ENCODE measurements around the gene FOXC1. TPM values are rescaled to one million over a fixed set of nuclear protein-coding genes. Genes with fewer than 3 reads are reported as not detected.

Gene FOXC1
- polyA plus RNA-seq, 1 of the 3 experiments (the other 2 are of a cell fraction) = 4.3 TPM

DNA sequence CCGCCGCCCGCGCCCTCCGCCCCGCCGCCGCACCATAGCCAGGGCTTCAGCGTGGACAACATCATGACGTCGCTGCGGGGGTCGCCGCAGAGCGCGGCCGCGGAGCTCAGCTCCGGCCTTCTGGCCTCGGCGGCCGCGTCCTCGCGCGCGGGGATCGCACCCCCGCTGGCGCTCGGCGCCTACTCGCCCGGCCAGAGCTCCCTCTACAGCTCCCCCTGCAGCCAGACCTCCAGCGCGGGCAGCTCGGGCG, 1.5 kb downstream of the FOXC1 start:
- H3K27me3 ChIP-seq (ENCODE audit: insufficient read depth) = no peaks in the 10 kb centered on the region
- peaks cover 15% of the 10 kb centered on the region for H3F3A ChIP-seq (replicated peaks; ENCODE audit: insufficient read depth)
- no peaks in the 10 kb centered on the region for H3K9me3 ChIP-seq
- H3K9ac ChIP-seq = peak overlapping the region; percentile 69; the same call in 1 of the 2 replicates
- peaks cover 45% of the 10 kb centered on the region for H3K79me2 ChIP-seq (ENCODE audit: insufficient read depth)
- TF ChIP-seq NRF1 (IDR thresholded peaks at IDR 0.05; ENCODE audit: low read depth, low read length) (no peak), CHD2 (IDR thresholded peaks at IDR 0.05; ENCODE audit: low read length, partially characterized antibody) (no peak), ELF1 (IDR thresholded peaks at IDR 0.05) (no peak), RAD21 (IDR thresholded peaks at IDR 0.05; ENCODE audit: low read length) (peak; percentile 9; the same call in 1 of the 2 replicates)
- TF ChIP-seq, protein P1, sequence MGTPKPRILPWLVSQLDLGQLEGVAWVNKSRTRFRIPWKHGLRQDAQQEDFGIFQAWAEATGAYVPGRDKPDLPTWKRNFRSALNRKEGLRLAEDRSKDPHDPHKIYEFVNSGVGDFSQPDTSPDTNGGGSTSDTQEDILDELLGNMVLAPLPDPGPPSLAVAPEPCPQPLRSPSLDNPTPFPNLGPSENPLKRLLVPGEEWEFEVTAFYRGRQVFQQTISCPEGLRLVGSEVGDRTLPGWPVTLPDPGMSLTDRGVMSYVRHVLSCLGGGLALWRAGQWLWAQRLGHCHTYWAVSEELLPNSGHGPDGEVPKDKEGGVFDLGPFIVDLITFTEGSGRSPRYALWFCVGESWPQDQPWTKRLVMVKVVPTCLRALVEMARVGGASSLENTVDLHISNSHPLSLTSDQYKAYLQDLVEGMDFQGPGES (IDR thresholded peaks at IDR 0.05; ENCODE audit: low read depth, low read length) = no peak
- TF ChIP-seq, protein P2, sequence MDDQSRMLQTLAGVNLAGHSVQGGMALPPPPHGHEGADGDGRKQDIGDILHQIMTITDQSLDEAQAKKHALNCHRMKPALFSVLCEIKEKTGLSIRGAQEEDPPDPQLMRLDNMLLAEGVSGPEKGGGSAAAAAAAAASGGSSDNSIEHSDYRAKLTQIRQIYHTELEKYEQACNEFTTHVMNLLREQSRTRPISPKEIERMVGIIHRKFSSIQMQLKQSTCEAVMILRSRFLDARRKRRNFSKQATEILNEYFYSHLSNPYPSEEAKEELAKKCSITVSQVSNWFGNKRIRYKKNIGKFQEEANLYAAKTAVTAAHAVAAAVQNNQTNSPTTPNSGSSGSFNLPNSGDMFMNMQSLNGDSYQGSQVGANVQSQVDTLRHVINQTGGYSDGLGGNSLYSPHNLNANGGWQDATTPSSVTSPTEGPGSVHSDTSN (IDR thresholded peaks at IDR 0.05) = no peak
- WGBS (ENCODE audit: low lambda C conversion rate) = no CpG with 5 or more reads among the region's 38 CpGs
- H3K4me3 ChIP-seq (ENCODE audit: low read depth in 2 of 2, low read length in 1 of 2) = peak overlapping the region; percentile 70 to 79
- ChIA-PET POLR2A (no interaction called here), CTCF (interaction anchor here (0.6 to 3.1 kb wide), 19 partner anchors 15 to 1023 kb away, joined by 3 to 22 read pairs (median 3); no protein-coding TSS in a partner anchor)
- peak; percentile 86 for DNase-seq
- H3K27ac ChIP-seq (ENCODE audit: low read depth in 2 of 2, low read length in 1 of 2) = no peak overlapping the region; a peak in 2 of 4 replicates
- peak overlapping the region; percentile 89; the same call in 1 of the 2 replicates for H3K4me2 ChIP-seq
- H2AFZ ChIP-seq (ENCODE audit: low read depth) = no peak overlapping the region
- peaks cover 0 to 2% of the 10 kb centered on the region in 2 experiments for H3K36me3 ChIP-seq (replicated peaks in 1 of 2; ENCODE audit: control insufficient read depth in 1 of 2, insufficient read depth in 2 of 2, low read length in 1 of 2)
- H3K9me2 ChIP-seq = no peaks in the 10 kb centered on the region
- peaks cover 17% of the 10 kb centered on the region; the same call in 1 of the 2 replicates for H4K20me1 ChIP-seq (ENCODE audit: insufficient read depth)
- peaks cover 0 to 8% of the 10 kb centered on the region in 2 experiments; a peak in 1 of 4 replicates for H3K4me1 ChIP-seq (ENCODE audit: control insufficient read depth in 1 of 2, insufficient read depth in 2 of 2, low read depth in 1 of 2, low read length in 1 of 2)

DNA sequence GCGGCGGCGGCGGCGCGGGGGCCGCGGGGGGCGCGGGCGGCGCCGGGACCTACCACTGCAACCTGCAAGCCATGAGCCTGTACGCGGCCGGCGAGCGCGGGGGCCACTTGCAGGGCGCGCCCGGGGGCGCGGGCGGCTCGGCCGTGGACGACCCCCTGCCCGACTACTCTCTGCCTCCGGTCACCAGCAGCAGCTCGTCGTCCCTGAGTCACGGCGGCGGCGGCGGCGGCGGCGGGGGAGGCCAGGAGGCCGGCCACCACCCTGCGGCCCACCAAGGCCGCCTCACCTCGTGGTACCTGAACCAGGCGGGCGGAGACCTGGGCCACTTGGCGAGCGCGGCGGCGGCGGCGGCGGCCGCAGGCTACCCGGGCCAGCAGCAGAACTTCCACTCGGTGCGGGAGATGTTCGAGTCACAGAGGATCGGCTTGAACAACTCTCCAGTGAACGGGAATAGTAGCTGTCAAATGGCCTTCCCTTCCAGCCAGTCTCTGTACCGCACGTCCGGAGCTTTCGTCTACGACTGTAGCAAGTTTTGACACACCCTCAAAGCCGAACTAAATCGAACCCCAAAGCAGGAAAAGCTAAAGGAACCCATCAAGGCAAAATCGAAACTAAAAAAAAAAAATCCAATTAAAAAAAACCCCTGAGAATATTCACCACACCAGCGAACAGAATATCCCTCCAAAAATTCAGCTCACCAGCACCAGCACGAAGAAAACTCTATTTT, 2.0 kb downstream of the FOXC1 start:
- Histone ChIP-seq H3K9me2 (no peaks in the 10 kb centered on the region), H3K4me3 (ENCODE audit: low read depth in 2 of 2, low read length in 1 of 2) (peak overlapping the region; percentile 70 to 90), H3K4me1 (ENCODE audit: control insufficient read depth in 1 of 2, insufficient read depth in 2 of 2, low read depth in 1 of 2, low read length in 1 of 2) (peaks cover 0 to 8% of the 10 kb centered on the region in 2 experiments; a peak in 1 of 4 replicates), H3K9me3 (no peaks in the 10 kb centered on the region), H3K9ac (peak overlapping the region; percentile 76), H3K27me3 (ENCODE audit: insufficient read depth) (no peaks in the 10 kb centered on the region), H3K27ac (ENCODE audit: low read depth in 2 of 2, low read length in 1 of 2) (peak overlapping the region; percentile 7 to 67; a peak in 3 of 4 replicates), H4K20me1 (ENCODE audit: insufficient read depth) (peaks cover 17% of the 10 kb centered on the region; the same call in 1 of the 2 replicates), H2AFZ (ENCODE audit: low read depth) (peak overlapping the region; percentile 56; the same call in 1 of the 2 replicates), H3K79me2 (ENCODE audit: insufficient read depth) (peaks cover 45% of the 10 kb centered on the region), H3K4me2 (peak overlapping the region; percentile 95), H3F3A (replicated peaks; ENCODE audit: insufficient read depth) (peaks cover 15% of the 10 kb centered on the region), H3K36me3 (replicated peaks in 1 of 2; ENCODE audit: control insufficient read depth in 1 of 2, insufficient read depth in 2 of 2, low read length in 1 of 2) (peaks cover 0 to 2% of the 10 kb centered on the region in 2 experiments)
- CTCF ChIA-PET = interaction anchor here (0.6 to 3.1 kb wide), 20 partner anchors 16 to 1023 kb away, joined by 3 to 22 read pairs (median 3); no protein-coding TSS in a partner anchor
- TF ChIP-seq RFX5 (IDR thresholded peaks at IDR 0.05; ENCODE audit: low read length) = no peak
- TF ChIP-seq, protein P3, sequence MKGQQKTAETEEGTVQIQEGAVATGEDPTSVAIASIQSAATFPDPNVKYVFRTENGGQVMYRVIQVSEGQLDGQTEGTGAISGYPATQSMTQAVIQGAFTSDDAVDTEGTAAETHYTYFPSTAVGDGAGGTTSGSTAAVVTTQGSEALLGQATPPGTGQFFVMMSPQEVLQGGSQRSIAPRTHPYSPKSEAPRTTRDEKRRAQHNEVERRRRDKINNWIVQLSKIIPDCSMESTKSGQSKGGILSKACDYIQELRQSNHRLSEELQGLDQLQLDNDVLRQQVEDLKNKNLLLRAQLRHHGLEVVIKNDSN (IDR thresholded peaks at IDR 0.05; ENCODE audit: borderline replicate concordance, low read depth) = no peak
- no peak for TF ChIP-seq RCOR1 (IDR thresholded peaks at IDR 0.05; ENCODE audit: low read length)
- TF ChIP-seq MXI1 (IDR thresholded peaks at IDR 0.05; ENCODE audit: low read depth, low read length) = no peak
- TF ChIP-seq SMC3 (IDR thresholded peaks at IDR 0.05; ENCODE audit: low read depth, low read length) = no peak
- TF ChIP-seq, protein P4, sequence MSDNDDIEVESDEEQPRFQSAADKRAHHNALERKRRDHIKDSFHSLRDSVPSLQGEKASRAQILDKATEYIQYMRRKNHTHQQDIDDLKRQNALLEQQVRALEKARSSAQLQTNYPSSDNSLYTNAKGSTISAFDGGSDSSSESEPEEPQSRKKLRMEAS (IDR thresholded peaks at IDR 0.05; ENCODE audit: low read depth) = no peak
- TF ChIP-seq TEAD4 (IDR thresholded peaks at IDR 0.05; ENCODE audit: borderline replicate concordance, insufficient read depth) = no peak
- no peak for TF ChIP-seq TAF1 (IDR thresholded peaks at IDR 0.05; ENCODE audit: borderline replicate concordance, low read depth, low read length)
- no peak for TF ChIP-seq FOXJ3 (CRISPR knock-in tag; IDR thresholded peaks at IDR 0.05)
- 1% methylated on average over 30 of the region's 71 CpGs for WGBS (ENCODE audit: low lambda C conversion rate)
- POLR2A ChIA-PET = no interaction called here
- DNase-seq = no peak

Measured in SK-N-SH (cell line).